NCI-H1694 treated with DMSO at 0.1 percent for 48 hours (cell line): Measurements from ENCODE around the gene FOXP1.
"Not testable (repeated sequence)": the region's sequence is repeated elsewhere in the genome, so short reads cannot be mapped to it uniquely, and the experiment has no call there.

Experiments used
- DNase-seq: peaks from one replicate; lab custom pipeline; 2025; lab: John Stamatoyannopoulos, UW

FOXP1 gene

DNA sequence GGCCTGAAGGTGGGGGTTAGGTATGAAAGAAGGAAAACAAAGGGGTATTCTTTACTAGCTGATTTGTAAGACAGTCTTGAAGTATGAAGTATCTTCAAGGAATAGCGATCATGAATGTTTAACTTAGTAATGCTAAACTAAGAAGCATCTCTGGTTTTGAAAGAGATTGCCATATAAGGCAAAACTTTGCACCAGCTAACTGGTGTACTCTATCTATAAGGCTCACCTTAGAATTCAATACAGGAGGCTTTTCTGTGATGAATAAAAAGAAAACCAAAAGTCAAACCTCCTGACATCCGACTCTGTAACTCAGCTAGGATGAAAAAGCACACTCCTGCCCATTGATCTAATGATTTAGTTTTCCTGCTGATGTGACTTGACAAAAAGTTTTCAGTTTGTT is 54.7 kb downstream of the FOXP1 start:
- no peak for DNase-seq

DNA sequence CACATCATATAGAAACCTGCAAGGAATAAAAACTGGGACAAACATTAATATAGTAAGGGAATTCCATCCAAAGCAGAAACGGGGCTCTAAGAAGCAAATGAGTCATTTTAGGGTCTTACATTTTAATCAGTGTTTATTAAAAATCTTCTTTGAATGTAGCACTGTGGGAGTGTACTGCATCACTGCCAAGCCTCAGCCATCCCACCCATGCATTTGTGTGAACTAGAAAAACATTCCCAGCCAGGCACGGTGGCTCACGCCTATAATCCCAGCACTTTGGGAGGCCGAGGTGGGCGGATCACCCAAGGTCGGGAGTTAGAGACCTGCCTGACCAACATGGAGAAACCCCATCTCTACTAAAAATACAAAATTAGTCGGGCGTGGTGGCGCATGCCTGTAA is 57.1 kb downstream of the FOXP1 start:
- not testable (repeated sequence) for DNase-seq

DNA sequence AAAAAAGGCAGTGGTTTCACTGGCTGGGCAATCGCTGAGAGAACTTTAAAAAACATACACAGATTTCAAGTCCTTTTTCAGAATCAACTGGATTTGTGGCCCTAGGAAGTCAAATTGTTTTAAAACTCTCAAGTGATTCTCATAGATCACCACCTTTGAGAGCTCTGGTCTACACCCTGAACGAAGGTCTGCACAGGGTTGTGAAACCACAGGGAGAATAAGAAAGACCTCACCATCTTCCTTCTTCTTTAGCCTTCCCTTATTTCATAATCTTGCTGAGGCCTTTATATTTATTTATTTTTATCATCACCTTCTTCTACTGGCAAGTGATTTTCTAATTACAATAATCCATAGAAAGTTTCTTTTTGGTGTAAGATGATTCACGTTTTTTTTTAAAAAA is 58.1 kb downstream of the FOXP1 start:
- no peak for DNase-seq

DNA sequence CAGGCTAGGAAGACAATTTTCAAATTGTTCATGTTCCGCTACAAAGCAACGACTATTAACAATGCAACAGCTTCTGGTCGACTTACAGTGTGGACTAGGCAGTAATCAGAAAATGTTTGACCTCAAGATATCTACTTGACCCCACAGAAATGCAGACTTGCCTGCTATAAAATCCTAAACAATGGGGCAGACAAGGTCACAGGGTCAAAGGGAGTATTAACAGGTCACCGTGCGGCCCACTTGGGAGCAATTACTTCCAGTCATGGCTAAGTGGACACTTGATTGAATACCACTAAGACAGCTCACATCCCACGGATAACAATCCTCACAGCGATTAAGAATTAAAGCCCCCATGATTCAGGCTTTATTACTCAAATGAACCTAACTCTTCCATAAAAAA is 58.9 kb downstream of the FOXP1 start:
- no peak for DNase-seq

DNA sequence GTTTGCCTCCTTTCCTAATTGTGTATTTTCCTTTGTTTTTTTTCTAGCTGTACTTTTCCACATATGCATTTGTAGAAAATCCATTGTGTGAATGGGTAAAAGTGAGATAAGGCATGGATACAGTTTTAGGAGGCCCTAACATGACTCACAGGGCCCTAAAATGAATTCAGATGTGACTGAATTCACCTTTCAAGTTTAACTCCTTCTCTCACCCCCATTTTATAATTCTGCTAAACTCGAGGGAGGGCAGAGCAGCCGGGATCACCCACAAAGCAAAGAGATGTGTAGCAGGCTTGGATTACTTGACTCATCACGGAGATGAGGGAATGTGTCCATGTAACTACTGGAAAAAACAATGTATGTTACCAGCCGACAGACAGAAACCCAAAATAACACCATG is 59.9 kb downstream of the FOXP1 start:
- no peak for DNase-seq

DNA sequence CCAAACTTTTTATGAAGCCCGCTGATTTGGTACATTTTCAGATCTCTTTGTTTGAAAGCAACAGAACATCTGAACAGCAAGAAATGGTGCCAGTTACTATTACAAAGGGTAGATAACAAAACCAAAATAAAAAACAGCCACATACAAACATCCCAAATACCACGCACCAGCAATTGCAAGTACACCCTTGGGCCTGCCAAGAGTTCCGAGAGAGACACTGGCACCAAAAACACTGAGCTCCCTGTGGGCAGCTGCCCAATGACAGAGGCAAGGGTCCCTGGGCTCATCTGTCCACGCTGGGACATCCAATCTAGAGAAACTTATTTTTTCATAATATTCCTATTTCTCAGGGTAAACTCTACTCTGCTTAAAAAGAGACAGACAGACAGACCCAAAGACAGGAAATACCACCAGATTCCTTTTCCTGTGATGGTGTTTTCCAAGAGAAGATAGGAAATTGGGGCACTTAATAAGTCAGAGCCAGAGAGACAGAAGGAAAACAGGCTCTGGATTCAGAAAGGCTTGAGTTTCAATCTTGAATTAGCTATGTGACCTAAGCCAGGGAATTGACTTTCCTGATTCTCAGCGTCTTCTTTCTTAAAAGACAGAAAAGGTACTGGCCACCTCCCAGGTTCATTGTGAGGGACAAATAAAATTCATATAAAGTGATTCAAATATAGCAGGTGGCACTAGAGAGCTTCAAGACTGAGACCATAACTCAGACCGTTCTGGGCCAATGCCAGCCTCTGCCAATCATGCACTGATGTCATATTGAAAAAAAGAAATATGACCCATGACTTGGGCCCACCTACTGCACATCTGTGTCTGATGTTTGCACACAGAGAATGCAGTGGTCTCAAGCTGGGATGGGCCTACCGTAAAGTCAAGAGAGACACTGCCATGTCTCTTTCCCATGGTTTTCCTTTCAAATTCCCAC is 61.3 kb downstream of the FOXP1 start:
- DNase-seq = no peak

DNA sequence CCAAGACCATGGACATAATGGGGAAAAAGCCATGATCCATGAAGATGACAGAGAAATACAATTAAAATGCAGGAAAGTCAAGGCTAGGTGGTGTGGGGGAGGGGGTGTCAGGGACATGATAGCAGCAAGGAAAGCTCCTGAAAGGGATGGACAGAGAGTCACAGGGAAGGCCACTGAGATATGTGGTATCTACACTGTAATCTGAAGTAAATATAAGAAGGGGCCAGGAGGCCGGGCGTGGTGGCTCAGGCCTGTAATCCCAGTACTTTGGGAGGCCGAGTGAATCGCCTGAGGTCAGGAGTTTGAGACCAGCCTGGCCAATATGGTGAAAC is 62.5 kb downstream of the FOXP1 start:
- DNase-seq = no peak

DNA sequence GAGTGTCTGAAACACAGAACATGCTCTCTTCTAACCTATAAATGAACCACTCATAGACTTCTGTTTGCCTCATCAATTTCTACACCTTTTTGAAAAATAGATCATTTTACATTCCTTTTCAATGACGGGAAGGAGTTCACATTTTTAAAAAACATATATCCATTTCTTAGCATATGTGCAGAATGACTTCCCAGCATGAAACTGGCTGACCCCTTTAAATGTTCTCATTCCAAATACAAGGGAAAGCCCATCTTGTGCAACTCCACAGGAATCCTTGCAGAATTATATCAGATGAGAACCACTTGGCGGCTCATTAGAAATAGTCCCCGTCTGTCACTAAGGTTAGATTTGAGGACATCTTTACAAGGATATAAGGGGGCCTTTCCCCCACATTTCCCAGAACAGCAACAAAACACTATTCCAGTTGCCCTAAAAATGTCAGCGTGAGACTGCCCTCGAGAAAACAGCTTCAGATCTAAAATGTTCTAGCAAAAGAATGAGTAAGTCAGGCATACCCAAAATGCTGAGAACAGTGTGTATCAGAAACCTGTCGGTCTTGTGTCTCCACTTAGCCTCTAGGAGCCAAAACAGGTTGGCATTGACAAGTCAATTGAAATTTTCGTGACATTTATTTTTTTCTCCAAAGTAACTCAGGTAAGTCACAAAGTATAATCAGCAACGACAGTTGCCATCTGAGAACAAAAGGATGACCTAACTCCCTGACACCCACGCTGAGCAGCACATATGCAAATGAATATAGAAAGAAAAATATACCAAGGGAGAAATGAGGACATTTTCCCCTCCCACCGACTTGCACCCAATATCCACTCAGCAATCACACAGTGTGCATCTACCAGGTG is 63.1 kb downstream of the FOXP1 start:
- no peak for DNase-seq

DNA sequence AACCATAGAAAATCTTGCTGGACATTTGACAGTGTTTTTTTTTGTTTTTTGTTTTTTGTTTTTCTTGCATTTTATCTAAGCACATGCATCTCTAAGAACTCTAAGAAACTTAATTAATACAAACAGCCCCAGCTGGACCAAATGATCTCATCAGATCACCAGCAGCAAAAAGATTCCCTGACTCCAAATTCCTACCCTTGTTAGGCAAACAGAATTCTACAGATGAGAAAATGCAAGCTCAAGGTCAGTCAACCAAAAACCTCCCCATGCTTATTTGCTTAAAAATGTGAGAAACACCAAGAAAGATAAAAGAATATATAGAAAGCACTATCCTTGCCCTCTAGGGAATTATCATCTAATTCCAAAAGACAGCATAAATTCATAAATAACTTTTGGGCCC is 65.4 kb downstream of the FOXP1 start:
- no peak for DNase-seq

DNA sequence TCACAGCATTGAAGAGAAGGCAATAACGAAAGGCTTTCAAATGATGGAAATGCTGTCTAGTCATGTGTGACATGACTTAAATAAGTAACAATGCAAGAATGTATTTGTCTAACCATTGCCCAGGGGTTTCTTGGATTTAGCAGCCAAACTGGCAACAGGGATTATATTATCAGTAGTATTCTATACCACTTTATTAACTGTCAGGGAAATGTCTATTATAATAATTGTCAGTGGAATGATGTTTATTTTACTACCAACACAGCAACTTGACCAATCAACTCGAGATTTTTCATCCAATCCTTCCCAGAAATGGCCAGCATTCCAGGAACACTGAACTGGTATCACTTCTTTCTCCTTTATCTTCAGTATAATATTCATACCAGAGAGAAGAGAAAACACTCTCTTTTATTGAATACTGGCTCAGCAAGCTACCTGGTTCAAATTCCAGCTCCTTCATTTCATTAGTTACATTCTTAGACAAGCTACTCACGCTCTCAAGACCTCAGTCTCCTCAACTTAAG is 66.2 kb downstream of the FOXP1 start:
- DNase-seq = no peak

DNA sequence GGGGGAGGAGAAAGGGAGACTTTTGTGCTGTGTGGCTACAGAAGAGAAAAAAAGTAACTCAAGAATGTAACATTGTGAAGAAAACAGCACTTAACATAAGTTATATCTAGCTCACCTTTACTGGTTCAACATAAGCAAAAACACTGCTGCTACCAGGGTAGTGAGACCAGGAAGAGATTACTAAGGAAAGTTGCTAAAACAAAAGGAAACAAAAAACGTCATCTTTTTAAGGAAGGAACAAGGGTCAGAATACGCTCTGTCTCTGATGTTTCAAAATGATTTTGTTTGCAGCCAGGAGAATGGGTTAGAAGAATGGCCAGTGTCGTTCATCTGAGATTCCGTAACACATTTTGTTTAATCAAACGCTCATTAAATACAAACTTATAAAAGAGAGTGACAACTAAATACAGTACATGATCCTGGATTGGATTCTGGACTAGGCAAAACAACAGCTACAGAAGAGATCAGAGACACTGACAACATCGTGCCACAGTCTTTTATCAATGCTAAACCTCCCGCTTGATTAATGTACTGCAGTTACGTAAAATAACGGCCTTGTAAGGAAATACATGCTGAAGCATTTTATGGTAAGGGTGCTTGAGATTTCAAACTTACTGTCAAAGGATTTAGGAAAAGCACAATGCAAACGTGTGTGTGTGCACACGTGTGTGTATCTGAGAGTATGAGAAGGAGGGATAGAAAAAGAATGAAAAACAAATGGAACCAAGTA is 67.7 kb downstream of the FOXP1 start:
- no peak for DNase-seq

DNA sequence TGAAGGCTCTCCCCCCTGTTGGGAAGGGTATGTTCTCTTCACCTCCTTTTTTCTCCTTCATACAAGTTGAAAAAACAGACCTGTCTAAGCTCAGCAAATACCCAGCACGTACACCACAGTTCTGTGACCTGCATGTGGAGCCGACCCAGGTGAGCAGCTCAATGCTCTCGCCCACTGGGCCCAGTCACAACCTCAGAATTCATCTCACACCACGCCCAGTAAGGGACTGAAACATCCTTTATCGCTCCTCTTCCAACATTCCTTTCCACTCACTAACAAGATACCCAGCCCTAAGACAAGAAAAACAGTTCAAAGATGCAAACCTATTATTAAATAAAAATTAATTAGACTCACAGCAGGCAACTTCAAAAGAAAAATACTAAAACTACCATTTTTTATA is 68.9 kb downstream of the FOXP1 start:
- DNase-seq = no peak

DNA sequence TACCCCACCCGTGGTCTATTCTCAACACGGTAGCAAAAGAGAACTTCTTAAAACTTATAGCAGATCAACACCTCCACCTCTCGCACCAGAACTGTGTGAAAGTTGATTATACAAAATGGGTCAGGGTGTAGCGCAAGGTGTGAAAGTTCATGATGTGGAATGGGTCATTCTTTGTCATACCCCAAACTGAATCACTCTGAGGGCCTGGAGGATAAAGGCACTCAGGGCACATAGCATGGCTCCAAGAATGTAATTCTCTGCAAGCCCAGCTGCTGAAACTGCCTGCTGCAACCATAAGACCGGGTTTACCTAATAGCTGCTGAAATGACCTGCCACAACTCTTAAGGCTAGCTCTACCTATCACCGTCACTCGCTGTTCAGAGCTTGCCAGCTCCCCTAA is 70.0 kb downstream of the FOXP1 start:
- DNase-seq = no peak

DNA sequence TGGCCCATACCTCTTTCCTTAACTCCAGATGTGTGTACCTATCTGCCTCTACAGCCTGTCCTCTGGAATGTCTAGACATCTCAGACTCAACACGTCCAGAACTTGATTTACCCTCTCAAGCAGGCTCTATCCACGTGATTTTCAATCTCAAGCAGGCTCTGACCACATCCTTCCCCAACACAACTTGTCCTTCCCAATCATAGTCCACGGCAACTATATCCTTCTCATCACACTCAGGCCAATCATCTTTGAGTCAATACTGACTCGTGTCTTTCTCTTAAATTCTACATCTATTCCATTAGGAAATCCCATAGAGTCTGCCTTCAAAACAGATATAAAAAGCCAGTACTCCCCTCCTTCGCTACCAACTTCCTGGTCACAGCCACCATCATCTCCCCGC is 70.4 kb downstream of the FOXP1 start:
- DNase-seq = no peak

DNA sequence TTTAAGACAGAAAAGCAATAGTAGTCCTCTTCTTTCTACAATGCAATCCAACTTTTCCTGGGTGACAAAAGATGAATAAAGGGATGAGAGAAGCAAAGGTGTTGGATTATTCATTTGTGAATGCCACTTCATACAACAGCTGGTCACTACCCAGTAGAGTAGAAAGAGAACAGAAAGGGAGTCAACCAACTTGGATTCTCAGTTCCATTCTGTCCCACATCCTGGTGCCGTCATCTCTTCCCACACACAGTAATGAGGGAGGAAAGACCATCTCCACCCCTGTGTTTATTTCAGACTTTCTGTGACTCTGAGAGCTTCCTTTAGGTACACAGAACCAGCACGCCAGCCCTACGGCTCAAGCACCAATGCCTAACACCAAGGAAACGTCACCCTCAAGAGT is 71.0 kb downstream of the FOXP1 start:
- DNase-seq = no peak

DNA sequence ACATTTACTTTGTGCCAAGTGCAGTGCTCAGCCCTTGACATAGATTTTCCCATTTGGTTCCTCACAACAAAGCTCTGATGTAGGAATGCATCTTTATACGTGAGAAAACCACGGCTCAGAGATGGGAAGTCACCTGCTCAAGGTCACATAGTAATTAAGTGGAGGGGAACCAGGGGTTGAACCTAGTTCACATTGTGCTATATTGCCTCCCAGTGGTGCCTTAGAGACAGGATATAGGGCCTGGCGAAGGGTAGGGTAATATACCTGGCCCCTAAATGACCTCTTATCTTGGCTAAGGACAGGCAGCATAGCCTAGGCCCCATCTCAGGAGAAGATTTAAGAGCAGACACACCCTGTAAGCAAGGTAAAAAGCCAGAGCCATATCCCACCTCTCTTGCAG is 71.5 kb downstream of the FOXP1 start:
- no peak for DNase-seq

DNA sequence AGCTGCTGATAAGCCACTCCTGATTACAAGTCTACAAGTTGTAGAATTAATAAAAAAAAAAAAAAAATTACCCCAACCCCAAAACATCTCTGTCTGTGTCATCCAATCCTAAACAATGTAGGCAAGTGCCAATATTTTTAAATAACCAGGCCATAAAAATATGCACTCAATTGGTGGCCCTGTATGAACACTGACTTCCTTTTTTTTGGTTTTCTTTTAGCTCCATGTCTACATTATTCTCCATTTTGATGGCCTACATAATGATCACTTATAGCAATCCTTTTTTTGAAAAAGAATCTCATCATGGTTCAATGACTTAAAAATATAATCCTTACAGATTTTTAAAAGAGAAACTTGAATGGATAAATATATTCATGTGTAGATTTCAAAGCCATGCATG is 72.1 kb downstream of the FOXP1 start:
- DNase-seq = no peak

DNA sequence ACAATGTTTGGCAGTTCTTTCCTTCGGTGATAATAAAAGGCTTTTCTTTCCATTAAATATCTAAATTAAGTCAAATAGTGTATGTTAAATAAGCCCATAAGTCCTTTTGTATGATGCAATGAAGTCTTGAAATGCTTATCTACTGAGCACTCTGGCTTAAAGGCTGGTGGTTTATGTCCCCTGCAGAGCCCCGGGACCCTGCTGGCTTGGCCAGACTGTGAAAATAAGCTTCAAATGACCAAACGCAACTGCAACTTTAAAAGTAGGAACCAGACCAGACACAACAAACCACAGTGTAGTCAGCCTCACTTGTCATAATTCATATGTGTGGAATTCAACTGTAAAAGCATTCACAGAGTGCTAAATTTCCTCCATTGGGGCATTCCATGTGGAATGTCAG is 72.5 kb downstream of the FOXP1 start:
- no peak for DNase-seq

DNA sequence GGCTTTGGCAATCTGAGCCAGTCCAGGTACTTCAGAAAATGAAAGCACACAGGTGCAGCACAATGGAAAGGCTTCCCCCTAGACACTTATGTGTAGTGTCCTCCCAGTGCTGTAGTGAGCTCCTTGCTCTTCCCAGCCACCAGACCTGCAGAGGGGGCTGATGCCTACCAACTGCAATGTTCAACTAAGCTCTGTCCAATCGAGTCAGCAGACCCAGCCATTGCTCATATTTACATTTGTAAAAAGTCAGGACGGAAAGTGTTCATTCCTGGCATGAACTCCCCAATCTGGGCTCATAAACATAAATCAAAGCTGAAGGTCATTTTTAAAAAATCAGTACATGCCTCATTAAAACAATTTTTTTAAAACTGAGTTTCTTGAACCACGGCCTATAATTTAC is 73.0 kb downstream of the FOXP1 start:
- DNase-seq = no peak

DNA sequence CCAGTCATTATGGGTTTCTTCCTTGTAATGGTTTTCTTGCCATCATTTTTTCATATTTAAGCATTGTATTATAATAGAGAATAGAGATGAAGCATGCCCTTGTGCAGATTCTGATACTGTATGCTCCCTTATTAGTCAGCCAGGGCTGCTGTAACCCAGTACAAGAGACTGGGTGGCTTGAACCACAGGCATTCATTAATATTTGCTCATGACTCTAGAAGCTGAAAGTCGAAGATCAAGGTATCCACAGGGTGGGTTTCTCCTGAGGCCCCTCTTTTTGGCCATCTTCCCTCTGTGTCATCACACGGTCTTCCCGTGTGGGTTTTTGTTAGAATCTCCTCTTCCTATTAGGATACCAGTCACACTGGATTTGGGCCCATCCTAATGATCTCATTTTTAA is 74.5 kb downstream of the FOXP1 start:
- no peak for DNase-seq

DNA sequence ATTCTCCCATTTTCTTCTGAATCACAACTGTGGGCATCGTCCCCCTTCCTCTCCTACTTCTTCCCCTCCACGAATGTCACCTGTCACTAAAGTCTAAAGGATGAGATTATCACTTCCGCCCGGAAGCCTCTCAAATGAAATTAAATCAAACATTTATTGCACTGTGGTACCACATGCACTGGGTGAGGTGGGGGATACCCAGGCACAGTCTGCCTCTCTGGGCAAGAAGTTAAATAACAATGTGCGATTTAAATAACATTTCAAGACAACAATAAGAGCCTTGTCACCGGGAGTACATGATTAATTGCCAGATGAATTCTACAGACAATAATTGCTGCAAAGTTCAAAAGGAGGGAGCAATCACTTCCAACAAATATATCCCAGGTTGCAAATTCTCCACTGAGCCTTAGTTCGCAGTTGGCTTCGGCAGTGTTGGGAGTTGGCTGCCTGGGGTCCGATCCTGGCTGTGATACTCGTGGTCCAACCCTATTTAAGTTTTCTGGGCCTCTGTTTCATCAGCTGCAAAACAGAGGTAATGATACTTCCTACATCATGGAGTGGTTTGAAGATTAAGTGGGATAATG is 77.7 kb downstream of the FOXP1 start:
- DNase-seq = no peak
